ENCODE data around the gene KMT2E.

Gene KMT2E

DNA sequence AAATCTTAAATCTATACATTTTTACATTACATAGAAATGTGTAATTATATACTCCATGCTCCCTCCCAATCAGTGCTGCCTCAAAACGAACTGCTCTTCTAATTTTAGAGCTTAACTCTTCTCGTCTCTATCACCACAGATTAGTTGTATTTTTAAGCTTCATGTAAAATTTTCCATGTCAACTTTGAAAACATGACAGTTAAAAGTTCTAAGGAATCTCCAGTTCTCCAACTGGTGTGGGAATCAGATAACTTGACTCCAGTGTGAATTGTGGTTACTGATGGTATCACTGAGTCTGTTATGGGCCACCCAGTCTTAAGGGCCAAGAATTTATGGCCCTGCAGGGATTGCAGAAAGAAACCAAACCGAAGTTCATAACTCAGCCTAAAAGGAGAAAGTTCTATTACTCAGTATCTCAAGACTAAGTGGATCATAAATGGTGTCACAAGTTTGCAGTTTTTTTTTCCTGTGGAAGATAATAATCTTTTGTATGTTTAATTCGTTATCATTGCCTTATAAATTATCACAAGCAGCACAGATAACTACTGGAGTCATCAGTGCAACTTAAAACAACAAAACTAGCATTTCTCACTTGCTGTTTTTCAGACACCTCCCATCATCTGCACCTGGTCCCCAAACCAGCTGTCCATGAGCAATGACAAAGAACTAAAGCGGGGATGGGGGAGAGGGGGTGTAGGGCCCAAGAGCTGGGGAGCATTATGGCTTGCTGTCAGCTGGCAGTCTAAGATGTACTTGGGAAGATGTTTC lies 31.5 kb upstream of the KMT2E start:
- H3K27me3 ChIP-seq (ENCODE audit: control insufficient read depth, insufficient read depth, low read length) = no peaks in the 10 kb centered on the region
- H3K9me3 ChIP-seq (ENCODE audit: control insufficient read depth, low read length) = no peaks in the 10 kb centered on the region
- H3K4me1 ChIP-seq = peaks cover 20% of the 10 kb centered on the region
- no peaks in the 10 kb centered on the region for H3K79me2 ChIP-seq
- H3K36me3 ChIP-seq (ENCODE audit: control insufficient read depth, insufficient read depth, low read length) = no peaks in the 10 kb centered on the region
- TF ChIP-seq, protein P1, sequence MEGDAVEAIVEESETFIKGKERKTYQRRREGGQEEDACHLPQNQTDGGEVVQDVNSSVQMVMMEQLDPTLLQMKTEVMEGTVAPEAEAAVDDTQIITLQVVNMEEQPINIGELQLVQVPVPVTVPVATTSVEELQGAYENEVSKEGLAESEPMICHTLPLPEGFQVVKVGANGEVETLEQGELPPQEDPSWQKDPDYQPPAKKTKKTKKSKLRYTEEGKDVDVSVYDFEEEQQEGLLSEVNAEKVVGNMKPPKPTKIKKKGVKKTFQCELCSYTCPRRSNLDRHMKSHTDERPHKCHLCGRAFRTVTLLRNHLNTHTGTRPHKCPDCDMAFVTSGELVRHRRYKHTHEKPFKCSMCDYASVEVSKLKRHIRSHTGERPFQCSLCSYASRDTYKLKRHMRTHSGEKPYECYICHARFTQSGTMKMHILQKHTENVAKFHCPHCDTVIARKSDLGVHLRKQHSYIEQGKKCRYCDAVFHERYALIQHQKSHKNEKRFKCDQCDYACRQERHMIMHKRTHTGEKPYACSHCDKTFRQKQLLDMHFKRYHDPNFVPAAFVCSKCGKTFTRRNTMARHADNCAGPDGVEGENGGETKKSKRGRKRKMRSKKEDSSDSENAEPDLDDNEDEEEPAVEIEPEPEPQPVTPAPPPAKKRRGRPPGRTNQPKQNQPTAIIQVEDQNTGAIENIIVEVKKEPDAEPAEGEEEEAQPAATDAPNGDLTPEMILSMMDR (IDR thresholded peaks at IDR 0.05) = no peak
- no peak overlapping the region for H2AFZ ChIP-seq
- peak overlapping the region; percentile 93 for H3K4me2 ChIP-seq (ENCODE audit: low read length)
- H3K27ac ChIP-seq = peak overlapping the region; percentile 95
- peak overlapping the region; percentile 85 for H3K4me3 ChIP-seq (ENCODE audit: low read depth, low read length)
- no peak overlapping the region for H3K9ac ChIP-seq

- no peaks in the 10 kb centered on the region for H3K9me3 ChIP-seq (ENCODE audit: control insufficient read depth, low read length)
- peak overlapping the region; percentile 85 for H3K4me3 ChIP-seq (ENCODE audit: low read depth, low read length)
- H3K27me3 ChIP-seq (ENCODE audit: control insufficient read depth, insufficient read depth, low read length) = no peaks in the 10 kb centered on the region
- TF ChIP-seq, protein P1 (IDR thresholded peaks at IDR 0.05) = no peak
- H3K4me1 ChIP-seq = peaks cover 20% of the 10 kb centered on the region
- peak overlapping the region; percentile 93 for H3K4me2 ChIP-seq (ENCODE audit: low read length)
- H3K36me3 ChIP-seq (ENCODE audit: control insufficient read depth, insufficient read depth, low read length) = no peaks in the 10 kb centered on the region
- H2AFZ ChIP-seq = peak overlapping the region; percentile 82
- H3K27ac ChIP-seq = peak overlapping the region; percentile 95
- peaks cover 4% of the 10 kb centered on the region for H3K79me2 ChIP-seq
- H3K9ac ChIP-seq = peak overlapping the region; percentile 81
Measured at GRCh38 chr7:104983076-104983577, 30.9 kb upstream of the KMT2E start.

- TF ChIP-seq, protein P1 (IDR thresholded peaks at IDR 0.05) = peak; percentile 60
- no peaks in the 10 kb centered on the region for H3K36me3 ChIP-seq (ENCODE audit: control insufficient read depth, insufficient read depth, low read length)
- peaks cover 5% of the 10 kb centered on the region for H3K79me2 ChIP-seq
- H3K4me3 ChIP-seq (ENCODE audit: low read depth, low read length) = peak overlapping the region; percentile 85
- H3K27ac ChIP-seq = peak overlapping the region; percentile 95
- H3K27me3 ChIP-seq (ENCODE audit: control insufficient read depth, insufficient read depth, low read length) = no peaks in the 10 kb centered on the region
- H2AFZ ChIP-seq = peak overlapping the region; percentile 82
- H3K4me2 ChIP-seq (ENCODE audit: low read length) = peak overlapping the region; percentile 93
- H3K9ac ChIP-seq = peak overlapping the region; percentile 81
- no peaks in the 10 kb centered on the region for H3K9me3 ChIP-seq (ENCODE audit: control insufficient read depth, low read length)
- peaks cover 20% of the 10 kb centered on the region for H3K4me1 ChIP-seq
Measured at GRCh38 chr7:104983578-104984539, 30.1 kb upstream of the KMT2E start.

GRCh38 chr7:104984585-104985258 lies 29.3 kb upstream of the KMT2E start:
- Histone ChIP-seq H2AFZ (peak overlapping the region; percentile 82), H3K9me3 (ENCODE audit: control insufficient read depth, low read length) (no peaks in the 10 kb centered on the region), H3K4me1 (peaks cover 20% of the 10 kb centered on the region), H3K36me3 (ENCODE audit: control insufficient read depth, insufficient read depth, low read length) (no peaks in the 10 kb centered on the region), H3K4me2 (ENCODE audit: low read length) (peak overlapping the region; percentile 93), H3K27me3 (ENCODE audit: control insufficient read depth, insufficient read depth, low read length) (no peaks in the 10 kb centered on the region), H3K79me2 (peaks cover 5% of the 10 kb centered on the region), H3K4me3 (ENCODE audit: low read depth, low read length) (peak overlapping the region; percentile 85), H3K27ac (peak overlapping the region; percentile 95), H3K9ac (no peak overlapping the region)
- TF ChIP-seq, protein P1 (IDR thresholded peaks at IDR 0.05) = no peak
